ENCODE measurements around the gene MRPL3. TPM values are rescaled to one million over a fixed set of nuclear protein-coding genes. Genes with fewer than 3 reads are reported as not detected.
A peak's percentile ranks its signal among the peaks of the same experiment; 100 is the strongest.

The MRPL3 gene
- total RNA-seq, 1 experiment from 2014 or later = 162 TPM

DNA sequence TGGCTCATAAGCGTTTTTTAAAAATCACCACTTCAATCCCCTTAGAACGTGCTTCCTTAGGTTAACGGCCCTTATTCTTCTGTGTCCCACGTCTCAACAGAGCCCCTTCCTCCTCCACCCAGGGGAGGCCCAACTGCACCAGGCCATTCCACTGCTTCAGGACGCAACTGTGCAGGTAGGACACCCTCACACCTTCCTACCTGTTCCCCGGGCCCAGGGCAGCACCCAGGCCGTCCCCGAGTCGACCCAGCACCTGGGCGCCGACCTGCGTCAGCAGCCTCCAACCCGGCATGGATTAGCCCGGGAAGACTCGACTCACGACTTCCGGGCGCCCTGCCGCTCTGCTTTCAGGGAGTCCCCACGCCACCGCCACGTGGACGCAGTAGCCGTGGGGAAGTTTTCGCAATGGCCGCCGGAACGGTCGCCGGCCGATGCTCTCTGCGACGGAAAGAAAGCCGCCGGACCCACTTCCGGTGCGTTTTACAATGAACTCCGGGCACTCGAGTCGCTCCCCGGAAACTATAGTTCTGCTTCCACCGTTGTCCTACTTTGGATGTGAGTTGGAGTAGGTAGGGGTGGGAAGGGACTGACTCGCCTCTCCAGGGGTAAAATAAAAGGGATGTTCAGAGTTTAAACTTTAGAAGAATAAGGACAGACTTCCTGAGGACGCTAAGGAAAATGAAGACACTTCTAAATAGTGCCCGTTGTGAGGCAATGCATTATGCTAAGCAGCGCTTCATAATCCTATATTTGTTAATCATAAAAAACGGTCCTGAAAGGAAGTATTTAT, at the start of gene MRPL3 (continued):
- TF ChIP-seq, protein P1, sequence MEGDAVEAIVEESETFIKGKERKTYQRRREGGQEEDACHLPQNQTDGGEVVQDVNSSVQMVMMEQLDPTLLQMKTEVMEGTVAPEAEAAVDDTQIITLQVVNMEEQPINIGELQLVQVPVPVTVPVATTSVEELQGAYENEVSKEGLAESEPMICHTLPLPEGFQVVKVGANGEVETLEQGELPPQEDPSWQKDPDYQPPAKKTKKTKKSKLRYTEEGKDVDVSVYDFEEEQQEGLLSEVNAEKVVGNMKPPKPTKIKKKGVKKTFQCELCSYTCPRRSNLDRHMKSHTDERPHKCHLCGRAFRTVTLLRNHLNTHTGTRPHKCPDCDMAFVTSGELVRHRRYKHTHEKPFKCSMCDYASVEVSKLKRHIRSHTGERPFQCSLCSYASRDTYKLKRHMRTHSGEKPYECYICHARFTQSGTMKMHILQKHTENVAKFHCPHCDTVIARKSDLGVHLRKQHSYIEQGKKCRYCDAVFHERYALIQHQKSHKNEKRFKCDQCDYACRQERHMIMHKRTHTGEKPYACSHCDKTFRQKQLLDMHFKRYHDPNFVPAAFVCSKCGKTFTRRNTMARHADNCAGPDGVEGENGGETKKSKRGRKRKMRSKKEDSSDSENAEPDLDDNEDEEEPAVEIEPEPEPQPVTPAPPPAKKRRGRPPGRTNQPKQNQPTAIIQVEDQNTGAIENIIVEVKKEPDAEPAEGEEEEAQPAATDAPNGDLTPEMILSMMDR (IDR thresholded peaks at IDR 0.05) = no peak
- TF ChIP-seq ZNF317 (CRISPR knock-in tag; IDR thresholded peaks at IDR 0.05; ENCODE audit: borderline replicate concordance, low read depth) (no peak), CREB1 (CRISPR knock-in tag; IDR thresholded peaks at IDR 0.05) (0 out of 2 replicates have a peak, but pooled peaks have one; percentile 51), ETV6 (CRISPR knock-in tag; IDR thresholded peaks at IDR 0.05) (peak; percentile 91), ESRRA (CRISPR knock-in tag; IDR thresholded peaks at IDR 0.05; ENCODE audit: borderline replicate concordance) (peak; percentile 85), FOXJ3 (CRISPR knock-in tag; IDR thresholded peaks at IDR 0.05; ENCODE audit: borderline replicate concordance) (no peak), JUN (CRISPR knock-in tag; IDR thresholded peaks at IDR 0.05) (peak; percentile 89; the same call in 1 of the 2 replicates), GRHL2 (CRISPR knock-in tag; IDR thresholded peaks at IDR 0.05; ENCODE audit: insufficient replicate concordance, severe bottlenecking) (no peak), HMGA2 (CRISPR knock-in tag; IDR thresholded peaks at IDR 0.05) (no peak), IRF2 (CRISPR knock-in tag; IDR thresholded peaks at IDR 0.05; ENCODE audit: borderline replicate concordance, low read depth) (peak; percentile 67; the same call in 1 of the 2 replicates), NR2C2 (CRISPR knock-in tag; IDR thresholded peaks at IDR 0.05) (no peak), ZNF416 (CRISPR knock-in tag; IDR thresholded peaks at IDR 0.05) (no peak), TEAD1 (CRISPR knock-in tag; IDR thresholded peaks at IDR 0.05) (peak; percentile 85), NFATC4 (CRISPR knock-in tag; IDR thresholded peaks at IDR 0.05) (no peak), ATF2 (CRISPR knock-in tag; IDR thresholded peaks at IDR 0.05; ENCODE audit: borderline replicate concordance, low read depth) (no peak), ATF6 (CRISPR knock-in tag; IDR thresholded peaks at IDR 0.05) (no peak), ZNF671 (CRISPR knock-in tag; IDR thresholded peaks at IDR 0.05) (no peak), FOXK1 (CRISPR knock-in tag; IDR thresholded peaks at IDR 0.05) (peak; percentile 92), EMX1 (CRISPR knock-in tag; IDR thresholded peaks at IDR 0.05) (no peak), JAZF1 (CRISPR knock-in tag; IDR thresholded peaks at IDR 0.05) (no peak), USF2 (CRISPR knock-in tag; IDR thresholded peaks at IDR 0.05) (peak; percentile 69), ZNF138 (CRISPR knock-in tag; conservative IDR thresholded peaks at IDR 0.05) (0 out of 2 replicates have a peak, but pooled peaks have one; percentile 76), TP53 (CRISPR knock-in tag; IDR thresholded peaks at IDR 0.05) (peak; percentile 82; the same call in 1 of the 2 replicates), OVOL2 (CRISPR knock-in tag; IDR thresholded peaks at IDR 0.05; ENCODE audit: borderline replicate concordance) (no peak), NR3C1 (CRISPR knock-in tag; conservative IDR thresholded peaks at IDR 0.05; ENCODE audit: low read depth) (0 out of 2 replicates have a peak, but pooled peaks have one; percentile 67), ZBTB43 (CRISPR knock-in tag; IDR thresholded peaks at IDR 0.05) (peak; percentile 96)
- TF ChIP-seq, protein P2, sequence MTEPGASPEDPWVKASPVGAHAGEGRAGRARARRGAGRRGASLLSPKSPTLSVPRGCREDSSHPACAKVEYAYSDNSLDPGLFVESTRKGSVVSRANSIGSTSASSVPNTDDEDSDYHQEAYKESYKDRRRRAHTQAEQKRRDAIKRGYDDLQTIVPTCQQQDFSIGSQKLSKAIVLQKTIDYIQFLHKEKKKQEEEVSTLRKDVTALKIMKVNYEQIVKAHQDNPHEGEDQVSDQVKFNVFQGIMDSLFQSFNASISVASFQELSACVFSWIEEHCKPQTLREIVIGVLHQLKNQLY (CRISPR knock-in tag; IDR thresholded peaks at IDR 0.05) = no peak
- TF ChIP-seq, protein P3, sequence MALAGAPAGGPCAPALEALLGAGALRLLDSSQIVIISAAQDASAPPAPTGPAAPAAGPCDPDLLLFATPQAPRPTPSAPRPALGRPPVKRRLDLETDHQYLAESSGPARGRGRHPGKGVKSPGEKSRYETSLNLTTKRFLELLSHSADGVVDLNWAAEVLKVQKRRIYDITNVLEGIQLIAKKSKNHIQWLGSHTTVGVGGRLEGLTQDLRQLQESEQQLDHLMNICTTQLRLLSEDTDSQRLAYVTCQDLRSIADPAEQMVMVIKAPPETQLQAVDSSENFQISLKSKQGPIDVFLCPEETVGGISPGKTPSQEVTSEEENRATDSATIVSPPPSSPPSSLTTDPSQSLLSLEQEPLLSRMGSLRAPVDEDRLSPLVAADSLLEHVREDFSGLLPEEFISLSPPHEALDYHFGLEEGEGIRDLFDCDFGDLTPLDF (CRISPR knock-in tag; IDR thresholded peaks at IDR 0.05) = no peak
- TF ChIP-seq, protein P4, sequence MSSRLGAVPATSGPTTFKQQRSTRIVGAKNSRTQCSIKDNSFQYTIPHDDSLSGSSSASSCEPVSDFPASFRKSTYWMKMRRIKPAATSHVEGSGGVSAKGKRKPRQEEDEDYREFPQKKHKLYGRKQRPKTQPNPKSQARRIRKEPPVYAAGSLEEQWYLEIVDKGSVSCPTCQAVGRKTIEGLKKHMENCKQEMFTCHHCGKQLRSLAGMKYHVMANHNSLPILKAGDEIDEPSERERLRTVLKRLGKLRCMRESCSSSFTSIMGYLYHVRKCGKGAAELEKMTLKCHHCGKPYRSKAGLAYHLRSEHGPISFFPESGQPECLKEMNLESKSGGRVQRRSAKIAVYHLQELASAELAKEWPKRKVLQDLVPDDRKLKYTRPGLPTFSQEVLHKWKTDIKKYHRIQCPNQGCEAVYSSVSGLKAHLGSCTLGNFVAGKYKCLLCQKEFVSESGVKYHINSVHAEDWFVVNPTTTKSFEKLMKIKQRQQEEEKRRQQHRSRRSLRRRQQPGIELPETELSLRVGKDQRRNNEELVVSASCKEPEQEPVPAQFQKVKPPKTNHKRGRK (CRISPR knock-in tag; IDR thresholded peaks at IDR 0.05; ENCODE audit: borderline replicate concordance) = 0 out of 2 replicates have a peak, but pooled peaks have one; percentile 75

Measured in WTC11 (cell line).